Hepatocyte (in vitro differentiated cells): ENCODE data around the gene MUC6. TPM values are rescaled to one million over a fixed set of nuclear protein-coding genes. Genes with fewer than 3 reads are reported as not detected.

Source experiments
- DNase-seq: peaks from one replicate; pipeline ENCODE4 v3.0.0-alpha.2; 2016; ENCODE audit warnings: low spot score
- H2AFZ ChIP-seq: fragments of 200-600 bp; sonication (generic); 2 replicates; pipeline ENCODE4 v1.6.0; 2016; ENCODE audit warnings: antibody characterized with exemption, mild to moderate bottlenecking
- H3K27ac ChIP-seq: fragments of 200-600 bp; sonication (generic); 2 replicates; pipeline ENCODE4 v1.5.1; 2016; ENCODE audit warnings: mild to moderate bottlenecking
- H3K27me3 ChIP-seq: fragments of 200-600 bp; sonication (generic); 2 replicates; pipeline ENCODE4 v1.6.1; 2016
- H3K36me3 ChIP-seq: fragments of 200-600 bp; sonication (generic); replicated peaks from 2 replicates; pipeline ENCODE4 v1.5.1; 2016; ENCODE audit warnings: low read depth; ENCODE audit not compliant: insufficient read depth
- H3K4me1 ChIP-seq: fragments of 200-600 bp; sonication (generic); 2 replicates; pipeline ENCODE4 v1.5.1; 2016; ENCODE audit warnings: mild to moderate bottlenecking, moderate library complexity; ENCODE audit not compliant: insufficient read depth
- H3K4me2 ChIP-seq: fragments of 200-600 bp; sonication (generic); 2 replicates; pipeline ENCODE4 v1.6.0; 2016
- H3K4me3 ChIP-seq: fragments of 200-600 bp; sonication (generic); 2 replicates; pipeline ENCODE4 v1.5.1; 2016; ENCODE audit warnings: mild to moderate bottlenecking
- H3K79me2 ChIP-seq: fragments of 200-600 bp; sonication (generic); 2 replicates; pipeline ENCODE4 v1.6.0; 2017; ENCODE audit warnings: mild to moderate bottlenecking
- H3K9me2 ChIP-seq: fragments of 200-600 bp; sonication (generic); replicated peaks from 2 replicates; pipeline ENCODE4 v1.6.0; 2017; ENCODE audit warnings: mild to moderate bottlenecking; ENCODE audit not compliant: insufficient read depth
- H3K9me3 ChIP-seq: fragments of 200-600 bp; sonication (generic); 2 replicates; pipeline ENCODE4 v1.5.1; 2016; ENCODE audit warnings: low read depth, mild to moderate bottlenecking
- H4K20me1 ChIP-seq: fragments of 200-600 bp; sonication (generic); 2 replicates; pipeline ENCODE4 v1.6.0; 2016; ENCODE audit warnings: mild to moderate bottlenecking; ENCODE audit not compliant: insufficient read depth, poor library complexity, severe bottlenecking
- CTCF ChIP-seq: fragments of 200-600 bp; sonication (generic); IDR thresholded peaks from 2 replicates; pipeline ENCODE4 v1.5.1; 2016; ENCODE audit warnings: antibody characterized with exemption, mild to moderate bottlenecking; ENCODE audit not compliant: poor library complexity
- EZH2 ChIP-seq: fragments of 200-600 bp; sonication (generic); IDR thresholded peaks from 2 replicates; pipeline ENCODE4 v1.6.1; 2016; ENCODE audit warnings: antibody characterized with exemption, mild to moderate bottlenecking, borderline replicate concordance
- EZH2phosphoT487 ChIP-seq: fragments of 200-600 bp; sonication (generic); IDR thresholded peaks from one replicate; pipeline ENCODE4 v1.6.1; 2018; ENCODE audit warnings: antibody characterized with exemption, mild to moderate bottlenecking, low read depth, moderate library complexity; ENCODE audit not compliant: unreplicated experiment, severe bottlenecking
- WGBS: methylation state at CpG from one replicate; pipeline ENCODE4 v1.1.6; 2016; ENCODE audit warnings: low lambda C conversion rate; ENCODE audit errors: missing lambda C conversion rate; 5-methylcytosine and 5-hydroxymethylcytosine counted together
- polyA plus RNA-seq: library from polyadenylated mRNA; unstranded; fragments of >200 nt; fragmentation: Nextera tagmentation; extraction: Ambion mirVana; gene quantifications from 2 replicates; pipeline ENCODE4 v1.2.1, GENCODE V29; 2016
- total RNA-seq: library from RNA; depleted of rRNA; stranded (reverse); fragments of >200 nt; gene quantifications from 2 replicates; pipeline ENCODE4 v1.2.3, GENCODE V29; 2014

Gene MUC6
- total and polyA plus RNA-seq, 2 experiments from 2014 or later = not detected

- H2AFZ ChIP-seq = no peak overlapping the region
- no peaks in the 10 kb centered on the region for H3K9me2 ChIP-seq
- H3K27ac ChIP-seq = no peak overlapping the region
- no peak for DNase-seq
- H3K4me1 ChIP-seq = no peaks in the 10 kb centered on the region
- H3K4me2 ChIP-seq = no peak overlapping the region
- H3K79me2 ChIP-seq = no peaks in the 10 kb centered on the region
- H3K27me3 ChIP-seq = no peaks in the 10 kb centered on the region
- no peaks in the 10 kb centered on the region for H4K20me1 ChIP-seq
- 96% methylated on average over 15 of the region's 15 CpGs for WGBS
- no peaks in the 10 kb centered on the region for H3K9me3 ChIP-seq
- H3K4me3 ChIP-seq = no peak overlapping the region
- TF ChIP-seq EZH2 = no peak
- no peak for TF ChIP-seq EZH2phosphoT487
- TF ChIP-seq CTCF = no peak
- H3K36me3 ChIP-seq = no peaks in the 10 kb centered on the region
These were observed 52.0 kb downstream of the MUC6 start for GRCh38 chr11:984546-984945.

GRCh38 chr11:981764-982163 lies 54.8 kb downstream of the MUC6 start:
- no peak for TF ChIP-seq EZH2
- no peak for TF ChIP-seq EZH2phosphoT487
- TF ChIP-seq CTCF = no peak
- Histone ChIP-seq H3K79me2 (no peaks in the 10 kb centered on the region), H3K4me1 (no peaks in the 10 kb centered on the region), H3K9me2 (no peaks in the 10 kb centered on the region), H3K4me2 (no peak overlapping the region), H4K20me1 (no peaks in the 10 kb centered on the region), H3K27ac (no peak overlapping the region), H3K4me3 (no peak overlapping the region), H3K36me3 (no peaks in the 10 kb centered on the region), H2AFZ (no peak overlapping the region), H3K9me3 (no peaks in the 10 kb centered on the region), H3K27me3 (no peaks in the 10 kb centered on the region)
- DNase-seq = no peak
- WGBS = 98% methylated on average over 14 of the region's 14 CpGs

GRCh38 chr11:980438-981357 lies 55.8 kb downstream of the MUC6 start:
- no peak for TF ChIP-seq EZH2phosphoT487
- TF ChIP-seq EZH2 = no peak
- TF ChIP-seq CTCF = peak; percentile 12
- no peaks in the 10 kb centered on the region for H3K36me3 ChIP-seq
- no peak overlapping the region for H3K4me3 ChIP-seq
- no peaks in the 10 kb centered on the region for H3K9me3 ChIP-seq
- H3K4me2 ChIP-seq = no peak overlapping the region
- H3K4me1 ChIP-seq = no peaks in the 10 kb centered on the region
- no peak overlapping the region for H3K27ac ChIP-seq
- H3K27me3 ChIP-seq = no peaks in the 10 kb centered on the region
- no peak for DNase-seq
- H3K79me2 ChIP-seq = no peaks in the 10 kb centered on the region
- 86% methylated on average over 20 of the region's 26 CpGs for WGBS
- no peaks in the 10 kb centered on the region for H4K20me1 ChIP-seq
- no peak overlapping the region for H2AFZ ChIP-seq
- no peaks in the 10 kb centered on the region for H3K9me2 ChIP-seq
